ENCODE data around the gene RAB12.
"Not testable (repeated sequence)": the region's sequence is repeated elsewhere in the genome, so short reads cannot be mapped to it uniquely, and the experiment has no call there.

RAB12 gene, protein sequence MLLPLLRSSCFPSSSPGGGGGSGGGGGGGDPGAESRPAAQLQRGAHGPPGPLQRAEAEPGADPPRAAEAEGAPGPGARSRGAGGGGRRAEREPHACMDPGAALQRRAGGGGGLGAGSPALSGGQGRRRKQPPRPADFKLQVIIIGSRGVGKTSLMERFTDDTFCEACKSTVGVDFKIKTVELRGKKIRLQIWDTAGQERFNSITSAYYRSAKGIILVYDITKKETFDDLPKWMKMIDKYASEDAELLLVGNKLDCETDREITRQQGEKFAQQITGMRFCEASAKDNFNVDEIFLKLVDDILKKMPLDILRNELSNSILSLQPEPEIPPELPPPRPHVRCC

DNA sequence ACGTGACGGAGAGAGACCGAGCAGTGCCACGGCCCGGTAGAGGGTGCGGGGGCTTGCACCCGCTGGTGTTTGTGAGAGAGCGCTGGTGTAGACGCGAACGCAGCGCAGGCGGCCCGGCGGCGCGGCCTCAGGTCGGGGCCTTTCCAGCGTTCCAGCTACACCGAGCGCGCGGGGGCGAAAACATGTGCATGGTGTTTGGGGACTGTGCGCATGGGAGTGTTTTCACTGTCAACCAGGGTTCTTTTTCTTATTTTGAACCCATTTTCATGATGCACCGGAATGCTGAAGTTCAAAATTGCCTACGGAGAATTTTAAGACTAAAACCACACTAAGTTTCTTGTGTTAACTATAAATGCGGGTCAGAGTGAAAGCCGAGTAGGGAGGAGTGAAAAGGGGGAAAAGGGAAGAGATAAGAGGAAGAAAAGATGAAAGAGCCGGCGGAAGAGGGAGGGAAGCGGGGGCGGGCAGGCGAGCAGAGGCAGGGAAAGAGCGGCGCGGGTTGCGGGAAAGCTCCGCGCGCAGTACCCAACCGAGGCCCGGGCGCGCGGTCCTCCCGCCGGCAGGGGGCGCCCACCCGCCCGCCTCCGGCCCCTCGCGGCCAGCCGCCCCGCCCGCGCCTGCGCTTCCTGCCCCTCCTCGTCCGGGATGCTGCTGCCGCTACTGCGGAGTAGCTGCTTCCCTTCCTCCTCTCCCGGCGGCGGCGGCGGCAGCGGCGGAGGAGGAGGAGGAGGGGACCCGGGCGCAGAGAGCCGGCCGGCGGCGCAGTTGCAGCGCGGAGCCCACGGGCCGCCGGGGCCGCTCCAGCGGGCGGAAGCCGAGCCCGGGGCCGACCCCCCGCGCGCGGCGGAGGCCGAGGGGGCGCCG lies at the start of gene RAB12:
Gene RAB12 (plus strand): TSS at position 643 of the 864 bp plus-strand sequence. CDS start 3 bp downstream, at position 646.
- DNase-seq: peak in 13 of 14 donors; percentile 23 to 92 (median 67)

DNA sequence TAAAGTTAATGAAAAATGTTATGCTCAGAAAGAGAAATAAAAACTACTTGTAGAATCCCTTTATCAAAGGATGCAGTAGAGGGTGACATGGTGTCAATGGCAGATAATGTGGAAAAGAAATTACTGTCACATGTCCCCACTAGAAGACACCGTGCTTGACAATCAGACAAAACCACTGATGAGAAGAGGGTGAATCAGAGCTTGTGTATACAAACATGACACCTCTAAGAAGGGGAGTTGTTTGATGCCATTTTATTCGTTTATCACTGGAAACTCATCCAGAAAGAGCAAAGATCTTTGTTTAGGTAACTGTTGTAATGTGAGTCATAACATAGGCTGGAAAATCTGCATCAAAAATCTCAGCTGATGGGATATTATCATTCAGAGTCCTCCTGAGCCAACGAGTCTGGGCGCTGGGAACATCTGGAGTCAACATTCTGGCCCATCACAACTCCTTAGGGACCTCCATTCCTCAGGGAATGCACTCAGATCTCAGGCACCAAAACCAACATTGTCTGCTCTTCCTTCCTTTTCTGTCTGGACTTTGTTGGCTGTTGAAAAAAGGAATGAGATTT lies 49.5 kb upstream of the RAB12 start:
- no peak for DNase-seq

DNA sequence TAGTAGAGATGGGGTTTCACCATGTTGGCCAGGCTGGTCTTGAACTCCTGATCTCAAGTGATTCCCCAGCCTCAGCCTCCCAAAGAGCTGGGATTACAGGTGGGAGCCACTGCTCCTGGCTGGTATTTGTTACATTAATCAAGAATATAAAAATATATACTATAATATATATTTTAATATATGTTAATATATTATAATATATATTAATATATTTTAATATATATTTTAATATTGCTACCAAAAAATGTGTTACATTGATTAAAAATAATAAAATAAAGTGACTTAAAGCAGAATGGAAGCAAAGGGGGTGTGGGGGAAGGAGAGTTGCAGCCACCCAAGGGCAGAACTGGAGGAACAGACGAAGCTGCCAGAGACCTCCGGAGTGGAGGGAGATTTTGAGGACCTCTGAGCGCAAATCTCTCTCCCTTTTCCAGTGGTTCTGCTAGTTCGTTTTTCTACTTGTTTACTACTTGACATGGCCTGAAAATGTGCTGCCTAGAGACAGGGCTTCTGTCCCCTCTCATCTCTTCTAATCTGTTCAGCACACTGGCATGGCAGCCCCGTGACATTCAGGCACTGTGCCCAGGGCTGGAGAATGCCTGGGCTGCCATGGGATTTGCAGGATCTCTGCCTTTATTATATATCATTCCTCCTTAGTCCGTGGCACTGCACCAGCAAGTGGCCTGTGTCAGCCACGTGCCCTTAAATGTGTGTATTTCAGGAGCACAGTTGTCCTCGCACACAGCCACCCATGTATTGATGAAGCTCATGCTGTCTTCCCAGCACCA lies 47.9 kb upstream of the RAB12 start:
- peak in 1 of 14 donors; percentile 23 for DNase-seq

DNA sequence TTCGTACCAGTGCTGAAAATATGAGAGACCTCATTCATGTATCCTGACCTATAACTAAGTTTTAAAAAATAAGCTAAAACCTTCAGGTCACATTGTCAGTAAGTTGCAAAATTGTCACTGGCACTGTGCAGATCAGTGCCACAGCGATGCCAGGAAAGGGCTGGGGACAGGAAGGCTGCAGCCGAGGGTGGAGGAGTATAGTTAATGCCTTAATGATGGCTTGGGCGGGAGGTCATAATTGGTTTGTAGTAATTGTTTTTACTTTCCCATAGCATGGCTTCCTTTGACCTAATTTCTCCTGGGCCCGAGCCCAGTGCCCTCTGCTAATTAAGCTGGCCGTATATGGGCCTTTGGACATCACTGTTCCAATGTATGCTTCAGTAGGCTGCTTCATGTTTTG lies 47.2 kb upstream of the RAB12 start:
- peak in 1 of 14 donors; percentile 43 for DNase-seq

DNA sequence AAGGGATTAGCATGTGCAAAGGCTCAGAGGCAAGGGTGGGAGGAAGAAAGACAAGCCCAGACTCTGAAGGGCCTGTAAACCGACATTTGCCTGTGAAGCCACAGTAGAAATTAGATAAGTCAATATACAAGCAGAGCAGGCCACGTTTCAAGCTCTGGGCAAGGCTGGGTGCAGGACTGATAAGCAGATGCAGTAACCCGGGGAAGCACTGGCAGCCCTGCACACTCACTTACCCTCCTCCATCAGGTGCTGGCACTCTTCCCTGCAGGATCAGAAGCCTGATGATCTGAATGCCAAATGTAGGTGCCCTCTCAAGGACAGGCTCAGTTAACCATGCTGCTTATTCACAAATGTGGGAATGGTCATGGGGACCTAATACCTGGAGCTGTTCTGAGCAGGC lies 46.3 kb upstream of the RAB12 start:
- DNase-seq: peak in 1 of 14 donors; percentile 77

DNA sequence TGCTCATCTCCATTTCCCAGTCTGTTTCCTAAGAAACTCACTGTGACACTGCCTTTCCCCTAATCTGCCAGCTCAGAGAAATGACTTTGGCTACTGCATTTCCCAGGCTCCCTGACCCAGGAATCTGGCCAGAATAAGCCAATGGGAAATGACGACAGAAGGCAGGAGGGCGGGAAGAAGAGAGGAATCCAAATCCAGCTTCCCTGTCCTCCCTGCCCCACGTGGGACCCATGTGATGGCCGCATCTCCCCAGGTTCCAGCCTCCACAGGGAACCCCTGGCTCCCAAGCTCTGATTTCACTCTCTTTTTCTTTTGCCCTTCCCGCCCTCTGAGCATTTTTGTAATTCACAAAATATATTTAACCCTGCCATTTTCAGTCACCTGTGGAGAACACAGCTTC lies 37.8 kb upstream of the RAB12 start:
- no peak for DNase-seq

DNA sequence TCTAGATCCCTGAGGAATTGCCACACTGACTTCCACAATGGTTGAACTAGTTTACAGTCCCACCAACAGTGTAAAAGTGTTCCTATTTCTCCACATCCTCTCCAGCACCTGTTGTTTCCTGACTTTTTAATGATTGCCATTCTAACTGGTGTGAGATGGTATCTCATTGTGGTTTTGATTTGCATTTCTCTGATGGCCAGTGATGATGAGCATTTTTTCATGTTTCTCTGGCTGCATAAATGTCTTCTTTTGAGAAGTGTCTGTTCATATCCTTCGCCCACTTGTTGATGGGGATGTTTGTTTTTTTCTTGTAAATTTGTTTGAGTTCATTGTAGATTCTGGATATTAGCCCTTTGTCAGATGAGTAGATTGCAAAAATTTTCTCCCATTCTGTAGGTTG lies 35.5 kb upstream of the RAB12 start:
- DNase-seq: not testable (repeated sequence)

DNA sequence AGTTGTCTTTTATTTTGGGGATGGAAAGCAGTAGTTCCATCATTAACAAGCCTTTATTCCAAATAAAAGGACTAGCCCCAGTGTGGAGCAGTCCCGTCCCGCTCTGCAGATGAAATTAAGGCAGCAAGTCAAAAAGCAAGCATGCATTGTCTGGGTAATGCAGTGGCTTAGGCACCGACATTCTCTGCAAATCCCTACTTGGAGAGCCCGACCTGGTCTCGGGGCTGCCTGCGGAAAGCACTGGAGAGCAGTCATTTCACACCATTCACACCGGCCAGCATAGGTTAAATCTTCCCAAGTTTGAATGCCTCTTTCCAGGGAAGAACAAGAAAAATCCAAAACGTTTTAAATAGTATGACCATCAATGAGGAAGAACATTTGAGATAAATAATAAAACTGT lies 24.4 kb upstream of the RAB12 start:
- DNase-seq: no peak

DNA sequence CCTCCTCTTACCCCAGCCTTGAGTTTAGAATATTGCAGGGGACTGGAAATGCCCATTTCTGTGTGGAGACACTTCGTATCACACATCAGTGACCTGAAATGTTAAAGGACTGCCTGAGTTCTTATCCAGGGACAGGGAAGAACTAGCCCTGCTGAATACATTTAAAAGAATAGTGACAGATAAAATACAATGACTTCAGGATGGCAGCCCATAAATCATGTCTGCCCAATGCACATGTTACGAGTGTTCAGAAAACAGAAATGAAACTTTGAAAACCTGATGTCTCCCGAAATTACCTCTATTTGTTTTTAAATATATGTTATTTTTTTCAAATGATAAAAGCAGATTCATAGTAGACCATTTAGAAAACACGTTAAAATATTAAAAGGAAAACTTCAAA lies 22.3 kb upstream of the RAB12 start:
- DNase-seq: no peak

DNA sequence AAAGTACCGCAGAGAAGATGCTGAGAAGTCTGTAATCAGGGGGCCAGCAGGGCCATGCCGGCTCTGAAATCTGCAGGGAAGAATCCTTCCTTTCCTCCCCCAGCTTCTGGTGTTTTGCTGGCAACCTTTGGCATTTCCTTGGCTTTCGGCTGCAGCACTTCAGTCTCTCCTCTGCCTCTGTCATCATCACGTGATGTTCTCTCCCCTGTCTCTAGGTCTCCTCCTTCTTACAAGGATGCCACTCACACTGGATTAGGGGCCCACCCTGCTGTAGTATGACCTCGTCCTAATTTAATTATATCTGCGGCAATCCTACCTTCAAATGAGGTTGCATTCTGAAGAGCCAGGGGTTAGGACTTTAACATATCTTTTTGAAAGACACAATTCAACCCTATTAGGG lies 13.8 kb upstream of the RAB12 start:
- DNase-seq: no peak

DNA sequence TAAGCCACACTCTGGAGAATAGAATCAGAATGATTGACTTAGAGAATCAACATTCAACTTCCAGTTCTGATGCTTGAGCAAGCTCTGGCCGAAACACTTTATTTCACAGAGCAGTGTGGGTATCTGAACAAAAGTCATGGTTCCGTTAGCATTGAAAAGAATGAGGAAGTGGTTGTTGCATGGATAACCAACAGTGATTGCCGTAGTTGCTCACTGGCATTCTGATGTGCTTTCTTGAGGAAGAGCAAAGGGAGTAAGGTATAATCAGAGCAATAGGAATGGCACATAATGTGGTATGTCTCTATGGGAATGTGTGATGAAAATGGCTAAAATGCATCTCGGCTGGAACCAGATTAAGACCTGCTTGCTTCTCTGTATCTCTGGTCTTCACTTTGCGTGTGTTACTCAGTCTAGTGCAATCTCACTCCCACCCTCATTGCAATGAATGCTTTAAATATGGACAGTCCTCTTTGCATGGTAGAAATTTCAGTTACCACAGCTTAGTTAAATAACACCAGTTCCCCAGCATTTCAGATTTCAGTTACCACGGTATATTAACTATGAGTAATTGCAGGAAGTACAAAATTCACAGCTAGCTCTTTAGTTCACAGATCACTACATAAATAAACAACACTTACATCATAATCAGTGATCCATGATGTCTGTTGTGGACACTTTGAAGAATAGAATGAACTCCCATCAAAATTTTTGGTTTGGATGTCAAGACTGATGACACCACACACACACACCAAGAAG lies 7.8 kb upstream of the RAB12 start:
- DNase-seq: no peak

DNA sequence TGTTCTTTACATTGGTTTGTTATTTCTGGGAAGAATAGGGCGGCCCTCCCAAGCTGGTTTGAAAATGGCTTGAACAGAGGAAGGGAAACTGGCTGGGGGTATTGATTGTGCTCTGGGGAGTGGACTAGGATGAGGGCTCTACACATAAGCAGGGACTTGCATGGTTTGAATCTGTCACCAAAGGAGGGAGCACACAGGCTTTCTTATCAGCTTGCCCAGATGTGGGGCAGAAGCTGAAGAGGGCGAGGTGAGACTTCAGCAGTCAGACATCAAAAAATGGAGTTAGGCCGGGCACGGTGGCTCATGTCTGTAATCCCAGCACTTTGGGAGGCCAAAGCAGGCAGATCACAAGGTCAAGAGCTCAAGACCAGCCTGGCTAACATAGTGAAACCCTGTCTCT lies 7.2 kb upstream of the RAB12 start:
- no peak for DNase-seq

DNA sequence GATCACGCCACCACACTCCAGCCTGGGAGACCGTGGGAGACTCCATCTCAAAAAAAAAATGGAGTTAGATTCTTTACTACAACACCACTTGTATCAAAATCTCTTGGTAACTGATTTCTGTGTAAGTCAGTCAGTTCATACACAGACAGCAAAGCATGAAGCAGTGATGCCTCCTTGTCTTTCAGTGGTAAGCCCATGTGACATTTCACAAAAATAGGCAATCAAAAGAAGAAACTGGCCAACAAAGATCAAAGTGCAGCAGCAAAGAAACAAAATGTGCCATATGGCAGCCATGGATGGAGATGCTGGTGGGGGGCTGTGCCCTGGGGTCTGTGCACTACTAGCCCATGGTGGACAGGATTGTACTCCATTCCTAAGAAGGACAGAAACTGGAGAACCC lies 6.7 kb upstream of the RAB12 start:
- no peak for DNase-seq

DNA sequence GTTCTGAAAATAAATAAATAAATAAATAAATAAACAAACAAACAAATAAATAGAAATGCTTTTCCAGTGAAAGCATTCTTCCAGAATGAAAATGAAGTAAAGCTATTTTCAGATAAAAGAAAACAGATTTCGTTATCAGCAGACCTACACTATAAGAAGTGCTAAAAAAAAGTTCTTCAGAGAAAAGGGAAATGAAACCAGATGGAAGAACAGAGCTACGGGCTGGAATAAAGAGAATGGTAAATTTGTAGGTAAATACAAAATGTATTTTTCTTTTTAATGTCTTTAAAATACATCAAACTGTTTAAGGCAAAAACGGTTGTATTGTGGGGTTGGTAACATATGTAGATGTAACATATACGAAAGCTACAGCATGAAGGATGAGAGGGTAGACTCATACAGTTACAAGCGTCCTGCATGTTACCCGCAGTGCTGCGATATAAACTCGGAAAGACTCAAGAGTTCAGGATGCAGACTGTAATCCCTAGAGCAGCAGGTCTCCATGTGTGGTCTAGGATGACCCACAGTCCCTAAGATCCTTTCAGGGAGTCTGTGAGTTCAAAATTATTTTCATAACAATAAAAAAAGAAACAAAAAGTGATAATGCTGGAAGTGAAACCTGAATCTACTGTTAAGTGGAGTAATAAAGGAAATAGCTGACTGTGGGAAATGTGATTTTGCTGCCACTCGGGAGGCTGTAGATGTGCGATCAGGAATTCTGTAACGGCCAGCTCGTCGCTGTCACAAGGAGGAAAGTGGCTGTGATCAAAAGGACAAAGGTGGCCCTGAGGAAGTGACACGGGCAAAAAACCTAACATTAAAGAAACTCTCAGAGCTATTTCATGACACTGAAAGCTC lies 5.3 kb upstream of the RAB12 start:
- DNase-seq: no peak

DNA sequence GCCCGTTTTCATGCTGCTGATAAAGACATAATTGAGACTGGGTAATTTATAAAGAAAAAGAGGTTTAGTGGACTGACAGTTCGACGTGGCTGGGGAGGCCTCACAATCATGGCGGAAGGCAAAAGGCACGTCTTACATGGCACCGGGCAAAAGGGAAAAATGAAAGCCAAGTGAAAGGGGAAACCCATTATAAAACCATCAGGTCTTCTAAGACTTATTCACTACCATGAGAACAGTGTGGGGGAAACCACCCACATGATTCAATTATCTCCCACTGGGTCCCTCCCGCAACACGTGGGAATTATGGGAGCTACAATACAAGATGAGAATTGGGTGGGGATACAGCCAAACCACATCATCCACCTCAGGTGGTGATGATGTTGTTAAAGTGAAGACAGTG lies 3.3 kb upstream of the RAB12 start:
- no peak for DNase-seq

DNA sequence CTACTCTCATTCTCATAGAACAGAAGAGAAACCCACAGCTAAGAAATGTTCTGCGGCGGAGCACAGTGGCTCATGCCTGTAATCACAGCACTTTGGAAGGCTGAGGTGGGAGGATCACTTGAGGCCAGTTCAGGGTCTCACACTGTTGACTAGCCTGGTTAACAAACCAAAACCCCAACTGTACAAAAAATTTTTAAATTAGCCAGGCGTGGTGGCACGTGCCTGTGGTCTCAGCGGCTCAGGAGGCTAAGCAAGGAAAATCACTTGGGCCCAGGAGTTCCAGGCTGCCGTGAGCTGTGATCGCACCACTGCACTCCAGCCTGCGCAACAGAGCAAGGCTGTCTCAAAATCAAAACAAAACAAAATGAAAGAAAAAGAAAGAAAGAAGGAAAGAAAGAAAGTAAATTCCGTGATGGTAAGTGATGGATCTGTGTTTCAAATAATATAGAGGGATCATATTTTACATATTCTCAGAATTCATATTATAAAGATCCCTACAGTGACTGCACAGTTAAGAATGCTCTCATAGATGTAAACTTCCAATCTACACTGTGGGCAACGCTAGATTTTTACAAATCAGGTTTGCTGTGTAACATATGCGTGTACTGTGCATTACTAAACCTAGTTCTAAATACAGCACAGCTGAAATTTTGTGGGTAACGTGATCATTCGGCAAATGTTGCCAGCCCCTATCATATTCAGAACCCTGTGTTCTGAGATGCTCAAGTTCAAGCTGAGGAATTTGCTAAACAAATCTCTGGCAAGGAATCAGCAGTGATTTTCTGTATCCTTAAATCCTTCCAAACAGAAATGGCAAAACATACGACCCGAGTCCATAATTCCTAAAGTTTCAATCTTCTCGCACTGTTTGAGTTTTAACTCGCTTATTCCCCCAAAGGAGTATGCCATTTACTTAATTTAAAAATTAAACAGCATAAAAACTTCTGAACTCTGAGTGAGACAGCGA lies 1.2 kb upstream of the RAB12 start:
- DNase-seq: peak in 1 of 14 donors; percentile 17

DNA sequence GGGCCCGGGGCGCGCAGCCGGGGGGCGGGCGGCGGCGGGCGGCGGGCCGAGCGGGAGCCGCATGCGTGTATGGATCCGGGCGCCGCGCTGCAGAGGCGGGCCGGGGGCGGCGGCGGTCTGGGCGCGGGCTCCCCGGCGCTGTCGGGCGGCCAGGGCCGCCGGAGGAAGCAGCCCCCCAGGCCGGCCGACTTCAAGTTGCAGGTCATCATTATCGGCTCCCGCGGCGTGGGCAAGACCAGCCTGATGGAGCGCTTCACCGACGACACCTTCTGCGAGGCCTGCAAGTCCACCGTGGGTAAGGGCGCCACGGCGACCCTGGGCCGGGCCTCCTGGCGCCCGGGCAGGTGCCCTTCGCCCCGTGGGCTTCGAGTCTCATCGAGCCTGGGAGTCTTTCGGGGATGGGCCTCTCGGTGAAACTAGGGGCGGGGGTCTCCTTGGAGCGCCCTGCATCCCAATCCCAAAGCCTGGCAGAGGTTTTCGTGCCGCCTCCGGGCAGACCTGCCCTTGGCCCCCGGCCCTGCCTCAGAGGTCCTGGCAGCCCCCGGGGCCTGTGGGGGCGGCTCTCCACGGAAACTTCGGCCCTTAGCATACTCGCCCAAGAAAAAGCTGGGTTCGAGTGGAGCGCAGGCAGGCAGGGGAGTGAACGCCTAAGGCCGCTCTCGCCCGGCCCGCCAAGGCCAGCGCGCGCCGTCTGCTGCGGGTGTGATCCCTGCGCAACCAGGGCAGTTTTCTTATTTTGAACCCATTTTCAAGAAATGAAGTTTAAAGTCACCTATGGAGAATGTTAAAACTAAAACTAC lies 622 bp downstream of the RAB12 start:
- DNase-seq: peak in 2 of 14 donors; percentile 48 to 52

DNA sequence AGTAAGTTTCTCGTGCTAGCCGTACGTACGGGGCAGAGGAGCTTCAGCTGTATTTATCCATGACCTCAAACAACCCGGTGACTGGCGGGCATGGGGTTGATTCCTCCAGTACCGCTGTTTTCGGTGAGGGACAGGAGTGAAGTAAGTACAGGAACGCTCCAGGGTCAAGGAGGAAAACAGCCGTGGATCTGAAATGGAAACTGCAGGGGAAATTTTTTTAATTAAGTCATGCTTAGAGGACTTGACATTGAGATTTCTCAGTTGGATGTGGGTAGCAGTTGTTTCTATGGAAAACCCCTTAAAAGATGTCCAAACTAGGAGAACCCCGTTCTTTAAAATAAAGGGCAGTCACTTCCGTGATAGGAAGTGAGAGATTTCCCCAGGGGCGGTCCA lies 1.2 kb downstream of the RAB12 start:
- DNase-seq: no peak

Data from C1 segment of cervical spinal cord (tissue), 14 donors.